ENCODE measurements around the gene SUPT5H.

The SUPT5H gene

DNA sequence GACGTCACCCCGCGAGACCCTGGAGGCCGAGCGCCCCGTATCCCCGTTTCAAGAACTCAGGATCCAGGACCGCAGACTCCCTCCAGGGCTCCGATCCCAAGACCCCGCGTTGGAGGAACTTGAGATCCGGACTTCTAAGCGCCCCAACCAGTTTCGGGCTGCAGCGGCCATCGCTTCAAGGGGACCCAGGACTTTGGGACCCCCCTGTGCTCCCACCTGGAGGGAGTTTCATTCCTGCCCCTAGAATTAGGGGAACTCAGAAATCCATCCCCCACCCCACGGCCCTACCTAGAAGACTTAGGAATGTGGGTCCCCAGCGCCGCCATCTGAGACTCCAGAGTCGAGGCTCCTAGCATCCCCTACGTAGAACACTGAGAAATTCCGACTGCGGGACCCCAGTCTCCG, 32.5 kb upstream of the SUPT5H start:
- TF ChIP-seq ZNF274 (IDR thresholded peaks at IDR 0.05; ENCODE audit: low read depth, low read length): no peak
- peak overlapping the region; percentile 96 for H3K4me3 ChIP-seq (ENCODE audit: low read length)

GRCh38 chr19:39413272-39413910, 32.0 kb upstream of the SUPT5H start:
- TF ChIP-seq ZNF274 (IDR thresholded peaks at IDR 0.05; ENCODE audit: low read depth, low read length): no peak
- peak overlapping the region; percentile 96 for H3K4me3 ChIP-seq (ENCODE audit: low read length)

- peak overlapping the region; percentile 96 for H3K4me3 ChIP-seq (ENCODE audit: low read length)
- no peak for TF ChIP-seq ZNF274 (IDR thresholded peaks at IDR 0.05; ENCODE audit: low read depth, low read length)
Measured at GRCh38 chr19:39413911-39414608, 31.3 kb upstream of the SUPT5H start.

- TF ChIP-seq ZNF274 (IDR thresholded peaks at IDR 0.05; ENCODE audit: low read depth, low read length): no peak
- H3K4me3 ChIP-seq (ENCODE audit: low read length): no peak overlapping the region
Measured at GRCh38 chr19:39415111-39416046, 30.0 kb upstream of the SUPT5H start.

GRCh38 chr19:39416152-39417120, 28.9 kb upstream of the SUPT5H start:
- no peak overlapping the region for H3K4me3 ChIP-seq (ENCODE audit: low read length)
- TF ChIP-seq ZNF274 (IDR thresholded peaks at IDR 0.05; ENCODE audit: low read depth, low read length): no peak

- TF ChIP-seq ZNF274 (IDR thresholded peaks at IDR 0.05; ENCODE audit: low read depth, low read length): no peak
- H3K4me3 ChIP-seq (ENCODE audit: low read length): no peak overlapping the region
Measured at GRCh38 chr19:39417463-39418181, 27.8 kb upstream of the SUPT5H start.

GRCh38 chr19:39419003-39419402, 26.4 kb upstream of the SUPT5H start:
- no peak for TF ChIP-seq ZNF274 (IDR thresholded peaks at IDR 0.05; ENCODE audit: low read depth, low read length)

GRCh38 chr19:39420769-39421168, 24.6 kb upstream of the SUPT5H start:
- H3K4me3 ChIP-seq (ENCODE audit: low read length): no peak overlapping the region
- no peak for TF ChIP-seq ZNF274 (IDR thresholded peaks at IDR 0.05; ENCODE audit: low read depth, low read length)

More at GRCh38 chr19:39419003-39419402, 26.4 kb upstream of the SUPT5H start:
- no peak overlapping the region for H3K4me3 ChIP-seq (ENCODE audit: low read length)

- TF ChIP-seq ZNF274 (IDR thresholded peaks at IDR 0.05; ENCODE audit: low read depth, low read length): no peak
Measured at GRCh38 chr19:39422020-39422419, 23.4 kb upstream of the SUPT5H start.

DNA sequence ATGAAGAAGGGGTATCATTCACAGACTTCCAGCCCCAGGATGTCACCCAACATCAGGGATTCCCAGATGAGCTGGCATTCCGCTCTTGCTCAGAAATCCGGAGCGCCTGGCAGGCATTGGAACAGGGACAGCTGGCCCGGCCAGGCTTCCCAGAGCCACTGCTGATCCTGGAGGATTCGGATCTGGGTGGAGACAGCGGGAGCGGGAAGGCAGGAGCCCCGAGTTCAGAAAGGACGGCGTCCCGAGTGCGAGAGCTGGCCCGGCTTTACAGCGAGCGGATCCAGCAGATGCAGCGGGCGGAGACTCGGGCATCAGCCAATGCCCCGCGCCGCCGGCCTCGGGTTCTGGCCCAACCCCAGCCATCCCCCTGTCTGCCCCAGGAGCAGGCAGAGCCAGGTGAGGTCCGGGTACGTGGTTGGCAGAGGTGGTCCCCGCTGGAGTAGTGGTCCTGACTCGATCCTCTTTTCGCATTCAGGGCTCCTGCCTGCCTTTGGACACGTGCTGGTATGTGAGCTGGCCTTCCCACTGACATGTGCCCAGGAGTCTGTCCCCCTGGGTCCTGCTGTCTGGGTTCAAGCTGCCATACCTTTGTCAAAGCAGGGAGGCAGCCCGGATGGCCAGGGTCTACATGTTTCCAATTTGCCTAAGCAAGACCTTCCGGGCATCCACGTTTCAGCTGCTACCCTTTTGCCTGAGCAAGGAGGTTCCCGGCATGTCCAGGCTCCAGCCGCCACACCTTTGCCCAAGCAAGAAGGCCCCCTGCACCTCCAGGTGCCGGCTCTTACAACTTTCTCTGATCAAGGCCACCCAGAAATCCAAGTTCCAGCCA, 21.9 kb upstream of the SUPT5H start:
- no peak for TF ChIP-seq ZNF274 (IDR thresholded peaks at IDR 0.05; ENCODE audit: low read depth, low read length)
- H3K4me3 ChIP-seq (ENCODE audit: low read length): no peak overlapping the region

More at GRCh38 chr19:39422020-39422419, 23.4 kb upstream of the SUPT5H start:
- H3K4me3 ChIP-seq (ENCODE audit: low read length): no peak overlapping the region

DNA sequence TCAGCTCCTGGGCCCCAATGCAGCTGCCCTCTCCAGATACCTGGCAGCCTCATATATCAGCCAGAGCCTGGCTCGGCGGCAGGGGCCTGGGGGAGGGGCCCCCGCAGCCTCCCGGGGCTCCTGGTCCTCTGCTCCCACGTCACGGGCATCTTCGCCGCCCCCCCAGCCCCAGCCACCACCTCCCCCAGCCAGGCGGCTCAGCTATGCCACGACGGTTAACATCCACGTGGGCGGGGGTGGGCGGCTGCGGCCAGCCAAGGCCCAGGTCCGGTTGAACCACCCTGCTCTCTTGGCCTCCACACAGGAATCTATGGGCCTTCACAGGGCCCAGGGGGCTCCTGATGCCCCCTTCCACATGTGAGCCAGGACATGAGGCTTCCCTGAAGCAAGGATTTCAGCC, 20.4 kb upstream of the SUPT5H start:
- no peak overlapping the region for H3K4me3 ChIP-seq (ENCODE audit: low read length)
- TF ChIP-seq ZNF274 (IDR thresholded peaks at IDR 0.05; ENCODE audit: low read depth, low read length): no peak

DNA sequence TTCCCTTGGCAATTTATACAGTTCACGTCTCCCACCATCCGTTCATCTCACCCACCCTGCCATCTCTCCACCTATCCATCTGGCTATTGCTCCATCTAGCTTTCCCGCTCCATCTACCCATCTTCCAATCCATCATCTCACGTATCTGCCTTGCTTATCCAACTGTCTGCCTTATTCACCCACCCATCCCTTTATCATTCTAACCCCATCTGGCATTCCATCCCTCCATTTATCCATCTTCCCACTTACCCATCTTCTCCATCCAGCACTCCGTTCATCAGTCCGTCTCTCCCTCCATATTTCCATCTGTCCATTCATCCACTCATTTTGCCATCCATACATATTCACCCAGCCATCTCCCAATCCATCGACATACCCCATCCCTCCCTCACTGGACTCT, 19.6 kb upstream of the SUPT5H start:
- H3K4me3 ChIP-seq (ENCODE audit: low read length): no peak overlapping the region
- TF ChIP-seq ZNF274 (IDR thresholded peaks at IDR 0.05; ENCODE audit: low read depth, low read length): no peak
